Dermis lymphatic vessel endothelial cell (primary cell): ENCODE results near the gene ABHD18. TPM values are rescaled to one million over a fixed set of nuclear protein-coding genes. Genes with fewer than 3 reads are reported as not detected.

ENCODE experiments used
- total RNA-seq: library from RNA; depleted of rRNA; stranded (reverse); fragments of >200 nt; gene quantifications from 2 replicates; pipeline ENCODE4 v1.2.1, GENCODE V29; 2014

The ABHD18 gene
- 7.6 and 9.5 TPM in 2 replicates for total RNA-seq

DNA sequence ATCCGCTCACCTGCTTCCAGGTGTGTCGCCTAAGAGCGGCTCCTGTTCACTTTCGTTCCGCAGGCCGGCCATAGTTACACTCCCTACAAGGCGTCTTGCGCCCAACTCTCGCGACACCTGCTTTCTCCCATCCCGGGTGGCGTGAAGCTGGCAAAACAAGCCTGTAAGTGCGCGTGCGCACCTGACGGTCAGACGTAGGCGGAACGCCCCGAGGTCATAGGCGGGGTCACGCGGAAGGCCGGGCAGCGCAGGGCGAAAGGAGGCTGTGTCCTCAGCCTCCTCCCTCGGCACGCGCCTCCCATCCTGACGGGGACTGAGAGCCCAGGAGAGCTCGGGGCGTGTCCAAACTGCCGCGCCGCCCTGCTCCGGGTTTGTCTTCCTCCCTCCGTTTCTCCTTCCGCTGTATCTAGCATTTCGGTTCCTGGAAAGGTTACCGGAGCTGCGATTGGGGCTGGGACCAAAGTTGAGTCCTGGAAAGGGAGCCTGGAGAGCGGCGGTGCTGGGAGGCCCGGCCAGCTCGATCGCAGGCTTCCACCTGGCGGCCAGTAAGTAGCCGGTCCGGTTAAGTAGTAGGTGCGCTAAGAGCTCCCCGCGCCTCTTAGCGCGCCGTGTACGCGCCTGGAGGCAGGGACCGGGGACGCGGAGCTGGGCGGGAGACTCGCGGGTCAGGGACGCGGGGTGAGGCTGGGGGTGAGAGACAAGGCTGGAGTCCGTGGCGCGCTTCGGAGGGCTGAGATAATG lies at the start of gene ABHD18, which contains the start of gene MFSD8:
Gene ABHD18 (plus strand): TSS at position 345 of the 741 bp plus-strand sequence. CDS start 17,550 bp downstream, outside the sequence.
Gene MFSD8 (minus strand): TSS at position 112 of the 741 bp plus-strand sequence. CDS start 40 bp downstream, at position 72.

DNA sequence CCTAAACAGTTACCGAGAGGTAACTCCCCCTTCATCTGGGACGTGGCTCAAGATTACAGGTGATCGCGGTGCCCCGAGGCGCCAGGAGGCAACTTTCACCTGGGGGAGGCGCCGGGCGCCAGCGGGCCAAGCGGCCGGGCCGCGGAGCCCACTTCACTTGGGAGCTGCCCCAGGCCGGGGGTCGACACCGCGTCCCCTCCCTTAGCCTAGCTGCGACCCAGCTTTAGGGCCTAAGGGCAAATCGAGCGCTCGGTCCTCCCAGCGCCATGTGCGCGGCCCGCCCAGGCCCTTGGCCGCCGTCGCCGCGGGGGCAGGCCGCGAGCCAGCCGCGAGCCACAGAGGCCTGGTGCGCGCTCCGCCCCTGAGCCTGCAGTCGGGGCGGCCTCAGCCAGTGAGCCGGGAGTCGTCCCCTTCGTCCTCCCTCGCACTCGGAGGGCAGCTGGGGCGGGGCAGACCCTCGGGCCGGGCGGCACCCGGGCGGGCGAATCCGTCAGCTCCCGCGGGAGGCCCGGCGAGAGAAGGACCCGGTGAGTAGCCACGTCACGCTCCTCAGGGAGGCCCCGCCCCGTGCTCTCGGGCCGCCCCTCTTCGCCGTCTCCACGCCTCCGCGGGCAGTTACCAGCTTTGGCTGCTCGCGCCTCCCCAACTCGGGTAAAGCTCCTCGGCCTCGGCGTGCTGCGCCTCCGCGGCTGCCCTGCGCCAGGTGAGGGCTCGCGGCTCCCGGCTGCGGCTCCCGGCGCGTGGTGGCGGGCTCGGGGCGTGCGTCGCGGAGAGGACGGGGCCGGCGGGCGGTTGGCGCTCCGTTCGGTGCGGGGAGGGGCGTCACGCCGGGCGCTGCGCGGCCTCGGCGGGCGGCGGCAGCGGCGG lies 95.7 kb downstream of the ABHD18 start, which contains the start of gene LARP1B:
Gene LARP1B (plus strand): TSS at position 614 of the 867 bp plus-strand sequence. CDS start 13,640 bp downstream, outside the sequence.

Other genes starting within 250 kb of the ABHD18 start
- gene SLC25A31, start 235.0 kb upstream of the ABHD18 start, total RNA-seq, result not detected in 2 replicates
- 1.1 and 2.1 TPM in 2 replicates for gene HSPA4L, start 183.1 kb upstream of the ABHD18 start, total RNA-seq
- gene PLK4, start 84.5 kb upstream of the ABHD18 start, total RNA-seq, result 3.6 and 3.8 TPM in 2 replicates
- gene MFSD8, start 233 bp upstream of the ABHD18 start, total RNA-seq, result 17.3 and 19.4 TPM in 2 replicates
- gene LARP1B, start 95.9 kb downstream of the ABHD18 start, total RNA-seq, result 13.4 and 13.5 TPM in 2 replicates